Activated naive CD4-positive, alpha-beta T cell treated with anti-CD3 and anti-CD28 coated beads, Interleukin-2, amount 10 ng/mL, durations not matched to agents 5 hours and 36 hours (primary cell): ENCODE results near the gene CCNQ. TPM values are rescaled to one million over a fixed set of nuclear protein-coding genes. Genes with fewer than 3 reads are reported as not detected.

Source experiments
- total RNA-seq, 2 experiments: library from RNA; stranded (reverse); gene quantifications; one replicate each; pipeline ENCODE4 v1.2.3, GENCODE V29; 2021

Gene CCNQ
- total RNA-seq = 10 to 100 TPM; 22.9 to 23.6 TPM

GRCh38 chrX:153598541-153599191, at the start of gene CCNQ:
TSS of gene CCNQ (minus strand) at chrX:153599139. CDS start at chrX:153599073, 66 bp downstream.

GRCh38 chrX:153646620-153647373, 47.9 kb upstream of the CCNQ start, which contains the start of gene DUSP9:
TSS of gene DUSP9 (plus strand) at chrX:153647203. CDS start at chrX:153647954, 751 bp downstream.

Other genes starting within 250 kb of the CCNQ start
- gene PNMA6E, start 197.8 kb downstream of the CCNQ start, total RNA-seq = not detected
- gene ZFP92, start 187.7 kb downstream of the CCNQ start, total RNA-seq = 1 to 10 TPM; 1.0 to 1.3 TPM
- 1 to 10 TPM; 2.4 TPM for gene TREX2, start 153.1 kb downstream of the CCNQ start, total RNA-seq
- 10 to 100 TPM; 38.7 to 39.3 TPM for gene HAUS7, start 128.6 kb downstream of the CCNQ start, total RNA-seq
- under 1 TPM in 1 of 2 experiments, not detected in 1; 0.17 TPM for gene BGN, start 104.2 kb downstream of the CCNQ start, total RNA-seq
- under 1 TPM in 1 of 2 experiments, not detected in 1; 0.05 TPM for gene ATP2B3, start 81.5 kb downstream of the CCNQ start, total RNA-seq
- gene DUSP9, start 48.1 kb upstream of the CCNQ start, total RNA-seq = not detected
- under 1 TPM; 0.43 to 0.87 TPM for gene PNCK, start 74.7 kb upstream of the CCNQ start, total RNA-seq
- gene SLC6A8, start 88.8 kb upstream of the CCNQ start, total RNA-seq = 1 to 10 TPM; 1.4 to 1.5 TPM
- gene BCAP31, start 125.2 kb upstream of the CCNQ start, total RNA-seq = 100 to 1,000 TPM; 139 TPM
- gene ABCD1, start 125.7 kb upstream of the CCNQ start, total RNA-seq = 10 to 100 TPM; 13.2 to 13.8 TPM
- gene PLXNB3, start 165.1 kb upstream of the CCNQ start, total RNA-seq = under 1 TPM; 0.05 to 0.55 TPM
- not detected for gene SRPK3, start 181.9 kb upstream of the CCNQ start, total RNA-seq
- gene IDH3G, start 195.2 kb upstream of the CCNQ start, total RNA-seq = 10 to 100 TPM; 61.1 to 63.0 TPM
- 100 to 1,000 TPM; 227 to 246 TPM for gene SSR4, start 195.5 kb upstream of the CCNQ start, total RNA-seq
- 1 to 10 TPM; 1.1 to 1.5 TPM for gene PDZD4, start 231.4 kb upstream of the CCNQ start, total RNA-seq